ENCODE measurements around the gene KANSL1. TPM values are rescaled to one million over a fixed set of nuclear protein-coding genes. Genes with fewer than 3 reads are reported as not detected.

The KANSL1 gene
- polyA plus RNA-seq, 1 experiment, result 14.1 TPM

DNA sequence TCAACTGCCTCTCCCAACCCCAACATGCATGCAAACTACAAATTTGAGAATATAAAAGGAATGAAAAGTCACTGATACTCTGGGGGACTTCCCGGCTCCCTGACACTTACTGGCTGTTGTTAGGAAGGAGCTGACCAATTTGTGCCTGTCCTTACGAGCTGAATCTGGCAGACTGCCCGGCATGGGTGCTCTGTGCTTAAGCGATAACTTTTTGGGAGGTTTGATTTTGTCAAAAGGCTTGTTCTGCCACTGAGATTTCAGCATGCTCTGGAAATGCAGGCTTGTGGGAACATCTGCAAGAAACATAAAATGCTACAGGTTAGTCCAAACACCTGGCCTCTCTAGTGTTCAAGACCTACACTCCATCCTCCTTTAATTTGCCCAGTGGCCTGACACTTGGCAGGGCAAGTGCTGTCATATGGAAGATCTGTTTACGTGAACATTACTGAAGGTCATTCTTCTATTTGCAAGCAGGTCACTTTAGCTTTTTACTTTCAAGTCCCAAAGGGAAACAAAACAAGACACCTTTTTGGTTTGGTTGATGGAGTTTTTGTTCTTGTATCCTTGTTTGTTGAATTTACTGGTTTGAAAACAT, 153.5 kb downstream of the KANSL1 start:
- ChIA-PET POLR2A (no interaction called here), CTCF (interaction anchor here (0.8 to 1.7 kb wide), 4 partner anchors 22 to 176 kb away, joined by 4 to 7 read pairs (median 4); no protein-coding TSS in a partner anchor)
- peaks cover 27% of the 10 kb centered on the region for H3K36me3 ChIP-seq (ENCODE audit: control insufficient read depth, insufficient read depth, low read length)
- no peaks in the 10 kb centered on the region for H3K27me3 ChIP-seq (ENCODE audit: control insufficient read depth, insufficient read depth, low read length)
- TF ChIP-seq, protein P1, sequence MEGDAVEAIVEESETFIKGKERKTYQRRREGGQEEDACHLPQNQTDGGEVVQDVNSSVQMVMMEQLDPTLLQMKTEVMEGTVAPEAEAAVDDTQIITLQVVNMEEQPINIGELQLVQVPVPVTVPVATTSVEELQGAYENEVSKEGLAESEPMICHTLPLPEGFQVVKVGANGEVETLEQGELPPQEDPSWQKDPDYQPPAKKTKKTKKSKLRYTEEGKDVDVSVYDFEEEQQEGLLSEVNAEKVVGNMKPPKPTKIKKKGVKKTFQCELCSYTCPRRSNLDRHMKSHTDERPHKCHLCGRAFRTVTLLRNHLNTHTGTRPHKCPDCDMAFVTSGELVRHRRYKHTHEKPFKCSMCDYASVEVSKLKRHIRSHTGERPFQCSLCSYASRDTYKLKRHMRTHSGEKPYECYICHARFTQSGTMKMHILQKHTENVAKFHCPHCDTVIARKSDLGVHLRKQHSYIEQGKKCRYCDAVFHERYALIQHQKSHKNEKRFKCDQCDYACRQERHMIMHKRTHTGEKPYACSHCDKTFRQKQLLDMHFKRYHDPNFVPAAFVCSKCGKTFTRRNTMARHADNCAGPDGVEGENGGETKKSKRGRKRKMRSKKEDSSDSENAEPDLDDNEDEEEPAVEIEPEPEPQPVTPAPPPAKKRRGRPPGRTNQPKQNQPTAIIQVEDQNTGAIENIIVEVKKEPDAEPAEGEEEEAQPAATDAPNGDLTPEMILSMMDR (IDR thresholded peaks at IDR 0.05; ENCODE audit: insufficient read depth, low read depth, low read length), result no peak
- DNase-seq (ENCODE audit: low read depth), result no peak
- H3K4me3 ChIP-seq (ENCODE audit: low read depth, low read length), result no peak overlapping the region

DNA sequence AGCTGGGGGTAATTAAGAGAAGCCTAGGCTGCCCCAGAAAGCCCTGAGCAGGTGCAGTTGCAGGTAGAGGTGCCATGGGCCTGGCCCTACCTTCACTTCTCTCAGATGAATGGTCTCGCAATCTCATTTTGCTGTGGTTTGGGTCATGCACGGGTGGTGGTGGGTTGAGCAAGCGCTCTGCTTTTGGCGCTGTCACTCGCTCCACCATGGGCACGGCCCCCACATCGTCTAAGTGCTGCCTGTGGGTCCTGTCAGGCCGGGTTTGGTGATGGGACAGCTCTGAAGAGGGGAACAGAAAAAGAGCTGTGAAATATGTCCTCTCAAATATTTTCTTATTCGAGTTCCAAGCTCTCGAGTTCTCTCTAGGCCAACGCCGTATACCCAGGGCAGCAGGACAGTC, 154.3 kb downstream of the KANSL1 start:
- ChIA-PET POLR2A (no interaction called here), CTCF (interaction anchor here (0.8 to 2.0 kb wide), 6 partner anchors 10 to 176 kb away, joined by 3 to 9 read pairs (median 4); no protein-coding TSS in a partner anchor)
- no peak for DNase-seq (ENCODE audit: low read depth)
- Histone ChIP-seq H3K4me3 (ENCODE audit: low read depth, low read length) (no peak overlapping the region), H3K27me3 (ENCODE audit: control insufficient read depth, insufficient read depth, low read length) (no peaks in the 10 kb centered on the region), H3K36me3 (ENCODE audit: control insufficient read depth, insufficient read depth, low read length) (peaks cover 30% of the 10 kb centered on the region)
- TF ChIP-seq, protein P1 (IDR thresholded peaks at IDR 0.05; ENCODE audit: insufficient read depth, low read depth, low read length), result no peak

DNA sequence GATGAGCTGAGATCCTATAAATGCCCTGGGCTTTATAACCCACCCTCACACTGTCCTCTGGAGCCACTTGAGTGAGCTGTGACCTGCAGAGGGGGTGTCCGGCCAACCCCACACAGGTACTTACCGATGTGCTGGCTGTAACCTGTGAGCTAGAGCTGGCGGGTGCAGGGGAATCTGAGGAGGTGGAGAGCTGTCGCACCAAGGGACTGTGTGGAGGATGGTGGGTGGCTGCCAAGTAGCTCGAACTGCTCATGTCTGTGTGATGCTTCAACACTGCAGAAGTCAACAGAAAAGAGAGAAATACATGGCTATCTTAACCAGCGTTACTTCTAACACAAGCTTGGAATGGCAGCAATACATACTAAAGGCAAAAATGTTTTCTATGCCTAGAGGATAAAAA, 154.8 kb downstream of the KANSL1 start:
- no peak for DNase-seq (ENCODE audit: low read depth)
- POLR2A ChIA-PET, result no interaction called here
- Histone ChIP-seq H3K27me3 (ENCODE audit: control insufficient read depth, insufficient read depth, low read length) (no peaks in the 10 kb centered on the region), H3K4me3 (ENCODE audit: low read depth, low read length) (no peak overlapping the region), H3K36me3 (ENCODE audit: control insufficient read depth, insufficient read depth, low read length) (peaks cover 33% of the 10 kb centered on the region)
- TF ChIP-seq, protein P1 (IDR thresholded peaks at IDR 0.05; ENCODE audit: insufficient read depth, low read depth, low read length), result no peak
- CTCF ChIA-PET, result interaction anchor here (1.0 to 2.0 kb wide), 5 partner anchors 9 to 177 kb away, joined by 3 to 9 read pairs (median 5); no protein-coding TSS in a partner anchor

DNA sequence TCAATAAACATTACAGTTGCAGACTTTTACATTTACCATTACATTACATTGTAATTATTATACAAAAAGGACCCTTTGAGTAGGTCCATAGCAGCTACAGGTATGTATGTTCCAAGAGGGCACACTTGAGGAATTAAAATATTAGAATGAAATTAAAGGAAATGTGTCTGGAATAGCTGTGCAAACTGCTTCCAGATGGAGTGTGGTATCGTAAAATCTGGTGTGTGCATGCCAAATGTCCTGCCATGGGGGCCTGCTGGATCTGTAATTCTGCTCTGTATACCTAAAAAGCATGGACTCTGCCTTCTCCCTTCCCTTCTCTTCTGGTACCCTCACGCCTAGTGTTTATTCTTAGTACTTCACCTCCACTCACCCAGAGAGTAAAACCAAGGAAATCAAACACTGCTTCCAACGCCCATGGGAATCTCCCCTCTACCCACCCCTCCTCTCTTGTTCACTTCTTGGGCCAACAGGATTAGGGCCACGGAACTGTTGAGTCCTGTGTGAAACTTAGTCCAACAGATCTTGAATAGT, 155.4 kb downstream of the KANSL1 start:
- CTCF ChIA-PET, result interaction anchor here (1.3 to 2.0 kb wide), 3 partner anchors 9 to 175 kb away, joined by 3 to 9 read pairs (median 7); no protein-coding TSS in a partner anchor
- DNase-seq (ENCODE audit: low read depth), result no peak
- Histone ChIP-seq H3K4me3 (ENCODE audit: low read depth, low read length) (no peak overlapping the region), H3K27me3 (ENCODE audit: control insufficient read depth, insufficient read depth, low read length) (no peaks in the 10 kb centered on the region), H3K36me3 (ENCODE audit: control insufficient read depth, insufficient read depth, low read length) (peaks cover 37% of the 10 kb centered on the region)
- POLR2A ChIA-PET, result interaction anchor here (0.6 kb wide), 1 partner anchor 179 kb away, joined by 5 read pairs; no protein-coding TSS in a partner anchor
- TF ChIP-seq, protein P1 (IDR thresholded peaks at IDR 0.05; ENCODE audit: insufficient read depth, low read depth, low read length), result no peak

DNA sequence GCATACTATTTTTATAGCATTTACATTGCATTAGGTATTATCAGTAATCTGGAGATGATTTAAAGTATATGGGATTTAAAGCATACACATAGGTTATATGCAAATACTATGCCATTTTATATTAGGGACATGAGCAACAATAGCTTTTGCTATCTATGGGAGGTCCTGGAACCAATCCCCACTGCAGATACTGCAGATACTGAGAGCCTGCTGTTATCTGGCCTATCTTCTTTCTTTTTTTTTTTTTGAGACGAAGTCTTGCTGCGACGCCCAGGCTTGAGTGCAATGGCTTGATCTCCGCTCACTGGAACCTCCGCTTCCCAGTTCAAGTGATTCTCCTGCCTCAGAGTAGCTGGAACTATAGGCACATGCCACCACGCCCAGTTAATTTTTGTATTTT, 156.7 kb downstream of the KANSL1 start:
- Histone ChIP-seq H3K36me3 (ENCODE audit: control insufficient read depth, insufficient read depth, low read length) (peaks cover 45% of the 10 kb centered on the region), H3K4me3 (ENCODE audit: low read depth, low read length) (no peak overlapping the region), H3K27me3 (ENCODE audit: control insufficient read depth, insufficient read depth, low read length) (no peaks in the 10 kb centered on the region)
- CTCF ChIA-PET, result interaction anchor here (0.7 to 6.6 kb wide), 6 partner anchors 8 to 176 kb away, joined by 3 to 30 read pairs (median 4); no protein-coding TSS in a partner anchor
- TF ChIP-seq, protein P1 (IDR thresholded peaks at IDR 0.05; ENCODE audit: insufficient read depth, low read depth, low read length), result no peak
- POLR2A ChIA-PET, result interaction anchor here (0.7 kb wide), 1 partner anchor 35 kb away, joined by 11 read pairs; no protein-coding TSS in a partner anchor
- DNase-seq (ENCODE audit: low read depth), result no peak

Measured in BJ (cell line).